AG08395 (cell line): ENCODE results near the gene RASAL2.

ENCODE experiments used
- DNase-seq: peaks from one replicate; pipeline ENCODE4 v3.0.0; 2012; ENCODE audit warnings: mixed read lengths, low spot score

Gene RASAL2

DNA sequence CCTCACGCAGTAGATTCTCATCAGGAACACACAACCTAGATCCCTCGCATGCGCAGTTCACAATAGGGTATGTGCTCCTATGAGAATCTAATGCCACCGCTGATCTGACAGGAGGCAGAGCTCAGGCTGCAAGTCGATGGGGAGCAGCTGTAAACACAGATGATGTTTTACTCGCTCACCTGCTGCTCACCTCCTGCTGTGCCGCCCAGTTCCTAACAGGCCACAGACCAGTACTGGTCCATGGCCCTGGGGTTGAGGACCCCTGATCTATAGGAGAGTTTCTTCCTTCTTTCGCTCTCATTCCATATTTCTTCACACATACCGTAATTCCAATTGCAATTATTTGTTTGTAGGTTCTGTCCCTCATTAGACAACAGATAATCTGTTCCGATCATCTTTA, 299.5 kb downstream of the RASAL2 start:
- no peak for DNase-seq

DNA sequence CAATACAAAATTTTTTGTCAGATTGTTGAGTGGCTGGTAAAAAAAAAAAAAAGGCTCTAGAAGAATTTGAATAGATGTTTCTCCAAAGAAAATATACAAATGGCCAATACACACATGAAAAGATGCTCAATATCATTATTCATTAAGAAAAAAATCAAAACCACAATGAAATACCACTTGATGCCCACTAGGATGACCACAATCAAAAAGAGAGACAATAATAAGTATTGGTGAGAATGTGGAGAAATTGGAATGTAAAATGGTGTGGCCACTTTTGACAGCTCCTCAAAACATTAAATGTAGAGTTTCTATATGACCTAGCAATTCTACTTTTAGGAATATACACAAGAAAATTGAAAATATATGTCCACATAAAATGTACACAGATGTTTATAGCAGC, 302.9 kb downstream of the RASAL2 start:
- no peak for DNase-seq

DNA sequence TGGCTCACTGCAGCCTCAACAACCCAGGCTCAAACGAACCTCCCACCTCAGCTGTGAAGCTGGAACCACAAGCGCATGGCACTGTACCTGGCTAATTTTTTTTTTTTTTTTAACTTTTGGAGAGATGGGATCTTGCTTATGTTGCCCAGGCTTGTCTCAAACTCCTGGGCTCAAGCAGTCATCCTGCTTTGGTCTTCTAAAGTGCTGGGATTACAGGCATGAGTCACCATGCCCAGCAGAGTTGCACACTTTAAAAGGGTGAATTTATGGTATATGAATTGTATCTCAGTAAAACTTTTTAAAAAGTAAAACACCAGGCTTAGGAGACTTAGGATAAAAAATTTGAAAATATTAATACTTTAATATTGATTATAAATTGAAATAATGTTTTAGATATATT, 303.8 kb downstream of the RASAL2 start:
- no peak for DNase-seq

DNA sequence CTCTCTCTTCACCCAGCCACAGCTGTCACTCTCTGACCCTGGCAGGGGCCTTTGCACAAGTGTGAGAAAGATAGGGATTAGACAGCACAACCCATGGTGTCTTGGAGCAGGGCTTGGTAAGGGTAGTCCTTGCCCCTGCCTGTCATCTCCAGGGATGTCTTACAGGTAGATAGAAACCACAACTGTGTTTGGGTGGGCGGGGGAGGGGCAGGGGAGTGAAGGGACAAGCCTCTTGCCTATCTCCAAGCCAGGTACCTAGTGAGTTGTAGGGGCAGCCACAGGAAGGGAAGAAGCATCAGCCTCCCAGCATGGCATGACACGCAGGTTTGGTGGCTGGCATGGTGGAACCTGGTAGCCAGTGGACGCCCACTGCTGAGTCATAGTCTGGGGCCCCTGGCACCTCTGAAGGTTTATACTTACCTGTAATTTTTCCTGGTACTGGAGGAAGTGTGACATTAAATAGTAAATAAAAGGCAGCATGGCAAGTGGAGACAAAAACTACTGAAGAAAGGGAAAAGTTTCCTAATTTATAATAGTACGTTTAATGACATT, 305.3 kb downstream of the RASAL2 start:
- no peak for DNase-seq

DNA sequence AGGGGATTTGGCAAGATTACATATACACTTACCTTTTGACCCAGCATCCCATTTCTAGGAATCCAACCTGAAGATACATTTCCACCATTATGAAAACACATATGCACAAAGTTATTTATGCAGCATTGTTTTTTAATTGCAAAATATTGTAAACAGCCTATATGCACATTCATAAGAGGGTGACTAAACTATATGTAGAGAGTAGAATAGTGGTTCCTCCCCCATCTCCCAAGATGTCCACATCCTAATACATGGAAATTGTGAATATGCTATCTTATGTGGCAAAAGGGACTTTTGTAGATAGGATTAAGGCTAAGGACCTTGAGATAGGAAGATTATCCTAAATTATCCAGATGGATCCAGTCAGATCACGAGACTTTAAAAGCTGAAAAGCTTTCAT, 311.2 kb downstream of the RASAL2 start:
- DNase-seq = no peak

DNA sequence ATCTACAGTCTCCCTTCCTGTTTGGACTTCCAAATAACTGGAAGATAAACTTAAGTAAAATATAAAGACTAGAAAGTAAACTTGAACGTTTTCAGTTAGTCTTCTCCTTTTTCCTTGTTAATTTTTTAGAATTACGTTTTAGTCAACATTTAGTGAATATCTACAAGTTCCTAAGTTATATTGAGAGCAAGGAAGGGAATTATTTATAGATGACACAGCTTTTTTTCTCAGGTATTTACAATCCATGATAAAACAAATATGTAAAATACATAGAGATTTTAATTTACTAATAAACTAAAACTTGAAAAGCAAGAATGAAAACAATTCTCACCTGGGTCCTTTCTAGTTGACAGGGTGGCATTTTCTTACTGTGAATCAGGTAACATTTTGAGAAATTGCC, 313.3 kb downstream of the RASAL2 start:
- DNase-seq = no peak

DNA sequence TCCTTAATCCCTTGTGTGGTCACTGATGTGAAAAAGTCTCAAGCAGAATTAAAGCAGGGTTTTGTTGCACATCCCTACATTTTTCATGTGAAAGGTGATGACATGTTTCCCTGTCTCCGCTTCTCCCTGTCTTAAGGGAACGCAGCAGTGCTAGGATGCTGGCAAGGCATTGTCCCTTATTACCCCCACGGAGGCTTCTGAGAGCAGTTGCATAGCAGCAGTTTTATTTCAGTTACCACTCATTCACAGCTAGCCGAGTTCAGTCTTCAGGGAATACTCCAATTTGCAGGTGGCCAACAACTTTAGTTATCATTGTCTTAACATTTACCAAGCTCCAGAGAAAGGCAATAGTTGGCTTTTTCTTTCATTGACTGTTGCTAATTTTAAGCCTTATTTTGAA, 313.8 kb downstream of the RASAL2 start:
- no peak for DNase-seq

DNA sequence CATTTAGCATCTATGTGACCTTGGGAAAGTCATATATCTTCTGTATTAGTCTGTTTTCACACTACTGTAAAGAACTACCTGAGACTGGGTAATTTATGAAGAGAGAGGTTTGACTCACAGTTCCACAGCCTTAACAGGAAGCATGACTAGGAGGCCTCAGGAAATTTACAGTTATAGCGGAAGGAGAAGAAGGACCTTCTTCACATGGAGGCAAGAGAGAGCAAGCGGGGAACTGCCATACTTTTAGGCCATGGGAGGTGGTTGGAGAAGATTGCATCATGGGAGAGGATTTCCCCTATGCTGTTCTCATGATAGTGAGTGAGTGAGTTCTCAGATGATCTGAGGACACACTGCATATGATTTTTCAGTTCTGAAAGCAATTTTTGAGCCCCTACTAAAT, 315.0 kb downstream of the RASAL2 start:
- no peak for DNase-seq

DNA sequence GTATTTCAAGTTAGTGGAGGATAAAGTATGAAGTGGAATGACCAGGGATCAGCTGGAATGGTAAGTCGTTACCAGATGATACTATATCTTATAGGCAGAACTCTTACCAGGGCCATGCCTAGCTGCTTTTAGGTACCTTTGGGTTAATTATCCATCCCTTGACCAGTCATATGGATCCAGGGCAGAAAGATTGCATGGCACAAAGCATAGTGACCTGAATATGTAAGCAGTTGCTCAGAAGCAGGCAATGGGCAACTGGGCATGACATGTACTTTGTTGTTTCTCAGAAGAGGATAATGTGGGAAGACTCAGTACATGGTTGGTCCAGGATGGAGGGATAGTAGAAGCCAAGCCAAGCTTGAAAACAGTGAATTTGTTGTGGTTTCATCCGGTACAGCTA, 315.6 kb downstream of the RASAL2 start:
- no peak for DNase-seq

DNA sequence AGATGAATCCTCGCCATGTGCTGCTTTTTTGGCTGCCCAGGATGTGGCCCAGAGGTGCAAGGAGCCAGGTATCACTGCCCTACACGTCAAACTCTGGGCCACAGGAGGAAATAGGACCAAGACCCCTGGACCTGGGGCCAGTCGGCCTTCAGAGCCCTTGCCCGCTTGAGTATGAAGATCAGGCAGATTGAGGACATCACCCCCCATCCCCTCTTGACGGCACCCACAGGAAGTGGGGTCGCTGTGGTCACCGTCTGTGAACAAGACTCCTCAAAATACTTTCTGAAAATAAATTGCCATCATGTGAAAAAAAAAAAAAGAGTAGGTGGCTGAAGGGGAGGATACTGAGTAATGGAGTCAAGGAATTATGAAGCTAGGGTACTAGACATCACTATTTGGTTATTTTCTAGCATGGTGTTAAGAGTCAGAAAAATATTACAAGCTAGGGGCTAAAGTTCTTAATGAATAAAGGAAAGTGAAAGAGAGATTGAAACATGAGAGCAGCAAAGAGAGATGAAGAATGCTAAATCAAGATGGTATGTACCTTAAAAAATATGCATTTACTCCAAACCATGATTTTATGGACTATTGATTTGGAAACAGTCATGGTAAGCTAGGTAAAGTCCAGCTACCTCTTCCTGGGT, 318.0 kb downstream of the RASAL2 start:
- DNase-seq = no peak

DNA sequence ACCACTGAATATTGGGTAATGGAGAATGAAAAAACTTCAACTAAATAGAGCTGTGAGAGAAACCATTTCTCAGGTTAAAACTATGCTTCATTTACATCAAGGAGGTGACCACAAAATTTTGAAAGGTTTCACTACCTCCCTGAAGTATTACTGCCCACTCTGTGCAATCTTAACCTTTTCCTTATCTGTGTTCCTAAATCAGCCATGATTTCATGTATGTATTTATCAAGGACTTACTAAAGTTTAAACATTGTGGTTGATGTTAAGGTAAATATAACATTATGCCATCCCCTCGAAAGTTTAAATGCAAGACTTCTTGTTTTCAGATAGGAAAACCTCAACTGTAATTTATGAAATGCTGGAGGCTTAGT, 318.5 kb downstream of the RASAL2 start:
- DNase-seq = no peak

DNA sequence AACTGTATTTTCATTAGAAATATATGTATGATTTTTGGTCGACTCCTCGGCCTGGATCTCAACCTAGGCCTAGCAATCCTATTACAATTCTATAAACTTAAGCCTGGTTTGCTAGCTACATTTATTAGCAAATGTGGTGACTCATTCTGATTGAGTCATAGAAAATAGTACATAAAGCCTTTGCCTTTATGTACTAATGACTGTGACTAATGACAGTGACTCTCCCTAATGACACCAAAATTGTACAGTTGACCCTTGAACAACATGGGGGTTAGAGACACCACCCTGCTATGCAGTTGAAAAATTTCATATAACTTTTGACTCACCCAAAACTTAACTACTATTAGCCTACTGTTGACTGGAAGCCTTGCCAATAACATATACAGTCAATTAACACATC, 324.0 kb downstream of the RASAL2 start:
- peak; percentile 40 for DNase-seq

DNA sequence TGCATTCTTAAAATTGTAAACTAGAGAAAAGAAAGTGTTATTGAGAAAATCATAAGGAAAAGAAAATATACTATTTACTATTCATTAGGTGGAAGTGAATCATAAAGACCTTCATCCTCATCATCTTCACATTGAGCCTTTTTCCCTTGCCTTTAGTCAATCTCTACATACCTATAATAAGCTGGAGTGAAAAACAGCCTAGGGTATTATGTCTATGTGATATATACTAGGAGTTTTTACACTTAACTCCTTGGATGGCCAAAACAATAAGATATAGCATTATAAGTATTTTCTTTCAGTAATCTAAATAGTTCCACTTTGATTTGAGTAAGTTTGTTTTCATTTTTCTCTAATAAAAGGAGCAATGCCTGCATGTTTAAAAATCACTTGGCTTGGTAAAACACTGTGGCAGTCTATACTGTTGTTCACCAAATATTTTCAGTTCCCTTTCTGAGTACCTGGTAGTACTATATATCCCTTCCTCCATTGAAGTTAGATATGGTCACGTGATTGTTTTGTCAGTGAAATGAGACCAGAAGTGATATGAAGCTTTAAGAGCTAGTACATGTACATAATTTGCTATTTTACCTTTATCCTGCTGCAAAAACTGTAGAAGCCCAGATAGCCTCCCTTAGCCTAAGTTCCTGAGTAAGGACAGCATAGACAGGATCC, 324.5 kb downstream of the RASAL2 start:
- DNase-seq = no peak

DNA sequence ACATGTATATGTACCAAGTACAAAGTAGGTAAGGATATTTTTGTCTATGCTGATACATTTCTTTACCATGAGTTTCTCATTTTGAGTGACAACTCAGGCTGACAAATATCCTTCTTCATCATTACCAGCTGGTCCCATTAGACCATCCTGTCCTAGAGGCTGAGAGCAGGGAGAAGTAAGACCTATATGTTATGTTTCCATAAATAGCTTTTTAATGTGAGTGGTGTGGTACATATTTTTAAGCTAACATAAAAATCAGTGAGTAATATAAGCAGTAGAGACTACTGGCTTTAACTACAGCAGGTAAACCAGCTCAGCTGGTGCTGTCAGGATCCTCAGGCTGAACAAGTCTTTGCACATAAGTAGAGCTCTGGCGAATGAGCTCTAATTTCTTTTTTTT, 340.5 kb downstream of the RASAL2 start:
- DNase-seq = no peak

DNA sequence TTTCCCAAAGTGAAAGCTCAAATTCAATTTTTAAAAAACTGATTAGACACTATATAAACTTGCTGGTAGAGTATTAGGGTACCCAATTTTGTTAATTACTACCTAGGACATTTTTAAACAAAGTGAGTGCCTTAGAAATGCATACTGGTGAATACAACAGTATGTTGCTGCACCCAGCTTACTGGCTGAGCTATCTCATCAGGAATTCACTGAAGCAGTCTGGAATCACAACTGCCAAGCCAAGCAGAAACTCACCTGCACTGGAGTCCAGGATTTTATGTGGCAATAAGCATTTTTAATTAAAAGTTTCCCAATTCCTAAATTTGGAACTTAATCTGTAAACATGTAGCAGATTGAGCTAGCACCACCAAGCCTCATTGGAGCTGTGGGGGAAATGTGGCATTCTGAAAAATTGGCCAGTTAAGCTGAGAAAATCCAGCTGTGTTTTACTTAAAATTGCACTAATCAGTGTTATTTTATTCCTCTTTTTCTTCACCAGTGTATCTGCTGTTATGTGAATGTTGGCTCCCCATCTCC, 341.1 kb downstream of the RASAL2 start:
- no peak for DNase-seq

DNA sequence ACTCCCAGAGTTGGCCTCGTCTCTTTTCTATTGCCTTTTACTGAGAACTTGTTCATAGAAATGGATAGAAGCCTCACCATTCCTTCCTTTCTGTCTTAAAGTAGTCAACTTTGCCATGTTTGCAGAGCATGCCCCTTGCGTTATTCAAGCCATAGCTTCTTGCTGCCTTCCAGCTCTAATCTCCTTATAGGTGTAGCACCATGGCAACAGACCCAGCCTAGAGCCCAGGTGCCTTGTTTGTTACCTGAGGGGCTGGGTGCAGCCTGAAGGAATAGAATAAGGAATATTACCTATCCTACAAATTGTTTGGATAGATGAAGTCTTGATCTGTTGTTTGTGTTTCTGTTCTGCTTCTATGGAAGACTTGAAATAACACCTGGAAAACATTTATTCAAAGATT, 343.0 kb downstream of the RASAL2 start:
- DNase-seq = no peak

DNA sequence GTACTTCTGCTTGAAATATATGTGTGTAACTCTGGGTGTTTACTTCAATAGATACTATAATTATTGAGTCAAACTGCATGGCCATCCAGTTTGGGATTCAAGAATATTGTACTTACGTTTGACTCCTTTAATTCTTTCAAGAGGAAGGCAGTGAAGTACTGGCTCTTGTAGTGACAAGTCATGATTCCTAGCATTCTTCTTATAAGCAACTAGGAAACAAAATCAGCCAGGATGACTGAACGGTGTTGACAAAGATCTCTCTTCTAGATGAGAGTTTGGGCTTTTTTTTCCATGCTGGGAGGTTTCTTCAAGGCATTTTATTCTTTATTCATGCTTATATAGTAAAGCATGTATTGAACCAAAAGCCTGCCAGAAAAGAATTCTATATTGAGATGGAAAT, 344.5 kb downstream of the RASAL2 start:
- DNase-seq = no peak

DNA sequence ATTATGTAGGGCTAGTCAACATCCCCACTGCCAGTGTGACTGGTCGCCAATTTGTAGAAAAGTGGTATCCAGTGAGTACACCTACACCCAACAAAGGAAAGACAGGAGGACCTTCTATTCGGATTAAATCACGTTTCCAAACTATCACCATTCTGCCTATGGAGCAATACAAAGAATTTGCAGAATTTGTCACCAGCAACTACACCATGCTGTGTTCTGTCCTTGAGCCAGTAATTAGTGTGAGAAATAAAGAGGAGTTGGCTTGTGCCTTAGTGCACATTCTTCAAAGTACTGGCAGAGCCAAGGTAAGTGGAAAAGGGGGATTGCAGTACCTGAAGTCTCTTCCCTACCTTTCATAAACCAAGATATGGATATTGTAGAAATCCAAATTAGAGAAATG, 349.0 kb downstream of the RASAL2 start:
- DNase-seq = no peak

DNA sequence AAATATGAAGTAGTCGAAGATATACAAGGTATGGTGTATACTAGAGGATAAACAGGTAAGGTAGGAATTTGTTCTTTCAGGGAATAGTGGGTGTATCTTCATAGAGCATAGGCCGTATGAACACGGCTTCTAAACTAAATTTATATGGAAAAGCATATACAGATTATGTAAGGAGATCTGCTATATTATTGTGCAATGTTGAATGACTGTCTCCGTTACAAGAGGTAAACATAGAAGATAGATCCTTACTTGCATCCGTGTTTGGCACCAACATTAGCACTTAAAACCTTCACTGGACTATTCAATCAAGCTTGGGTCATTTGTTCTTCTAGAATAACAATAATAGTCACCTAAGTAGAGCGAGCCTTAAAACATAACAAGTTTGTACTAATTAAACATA, 357.0 kb downstream of the RASAL2 start:
- no peak for DNase-seq

DNA sequence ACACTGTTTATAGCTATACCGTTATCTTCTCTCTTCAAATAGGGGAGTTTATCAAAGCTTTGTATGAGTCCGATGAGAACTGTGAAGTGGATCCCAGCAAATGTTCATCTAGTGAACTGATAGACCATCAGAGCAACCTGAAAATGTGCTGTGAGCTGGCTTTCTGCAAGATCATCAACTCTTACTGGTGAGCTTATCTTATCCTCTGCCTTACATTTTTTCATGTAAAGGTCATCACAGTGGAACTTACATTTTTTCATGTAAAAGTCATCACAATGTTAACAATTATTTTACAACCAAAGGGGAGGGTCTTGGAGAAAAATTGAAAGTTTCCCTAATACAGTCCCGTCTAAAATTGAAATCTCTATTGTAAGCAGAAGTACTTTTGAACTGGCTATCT, 357.6 kb downstream of the RASAL2 start:
- peak; percentile 18 for DNase-seq

DNA sequence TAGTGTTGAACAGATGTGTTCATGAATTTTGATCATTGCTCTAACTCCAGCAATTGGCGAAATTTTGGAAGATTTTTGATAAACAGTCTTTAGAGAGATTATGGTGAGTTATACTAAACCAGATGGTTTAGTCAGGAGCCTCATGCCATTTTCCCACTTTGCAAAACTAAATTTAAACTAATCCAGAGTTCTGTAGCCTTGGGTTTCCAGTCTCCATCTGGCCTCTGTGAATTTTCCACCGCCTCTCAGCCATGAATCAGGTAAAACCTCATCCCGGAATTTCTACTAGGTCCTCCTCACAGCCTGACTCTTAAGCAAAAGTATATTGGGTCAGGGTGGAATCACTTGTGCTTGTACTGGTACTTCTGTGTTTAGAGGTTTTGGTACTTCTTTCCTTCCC, 358.1 kb downstream of the RASAL2 start:
- no peak for DNase-seq

DNA sequence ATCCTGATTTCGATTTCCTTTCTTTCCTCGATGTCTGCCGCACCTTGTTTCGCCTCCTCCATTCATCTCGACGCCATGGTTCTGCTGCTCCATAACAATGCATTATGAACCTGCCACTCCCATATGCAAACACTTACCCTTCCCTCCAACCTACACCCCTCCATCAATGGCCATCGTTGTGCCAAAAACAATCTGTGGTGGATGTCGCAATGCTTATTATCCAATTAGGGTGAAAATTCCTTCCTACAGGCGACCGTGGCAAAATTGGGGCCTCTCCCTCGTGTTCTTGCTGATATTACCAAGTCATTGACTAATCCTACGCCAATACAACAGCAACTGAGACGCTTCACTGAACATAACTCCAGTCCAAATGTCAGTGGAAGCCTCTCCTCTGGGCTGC, 362.6 kb downstream of the RASAL2 start:
- no peak for DNase-seq

DNA sequence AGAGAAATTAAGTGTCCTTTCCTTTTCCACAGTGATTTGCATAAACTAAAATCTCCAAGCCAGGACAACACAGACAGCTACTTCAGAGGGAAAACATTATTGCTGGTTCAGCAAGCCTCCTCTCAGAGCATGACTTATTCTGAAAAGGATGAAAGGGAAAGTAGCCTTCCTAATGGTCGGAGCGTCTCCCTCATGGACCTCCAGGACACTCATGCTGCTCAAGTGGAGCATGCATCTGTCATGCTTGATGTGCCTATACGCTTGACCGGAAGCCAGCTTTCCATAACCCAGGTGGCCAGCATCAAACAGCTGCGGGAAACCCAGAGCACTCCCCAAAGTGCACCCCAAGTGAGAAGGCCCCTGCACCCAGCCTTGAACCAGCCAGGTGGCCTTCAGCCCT, 363.7 kb downstream of the RASAL2 start:
- no peak for DNase-seq

DNA sequence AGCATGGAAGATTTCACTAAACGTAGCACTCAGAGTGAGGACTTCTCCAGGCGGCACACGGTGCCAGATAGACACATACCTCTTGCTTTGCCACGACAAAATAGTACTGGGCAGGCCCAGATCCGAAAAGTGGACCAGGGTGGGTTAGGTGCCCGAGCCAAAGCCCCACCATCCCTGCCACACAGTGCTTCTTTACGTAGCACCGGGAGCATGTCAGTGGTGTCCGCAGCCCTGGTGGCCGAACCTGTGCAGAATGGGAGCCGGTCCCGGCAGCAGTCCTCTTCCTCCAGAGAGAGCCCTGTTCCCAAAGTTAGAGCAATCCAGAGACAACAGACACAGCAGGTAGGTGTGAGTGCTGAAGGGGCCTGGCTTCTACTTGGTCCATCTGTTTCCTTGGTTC, 364.3 kb downstream of the RASAL2 start:
- no peak for DNase-seq
